Suppressor macrophage (primary cell): ENCODE results near the gene SH2D4B.
A peak's percentile ranks its signal among the peaks of the same experiment; 100 is the strongest.

Source experiments
- DNase-seq, 4 experiments: peaks; one replicate each; pipeline ENCODE4 v3.0.0-alpha.2; 2020 to 2022

The SH2D4B gene

GRCh38 chr10:80596391-80597257, 58.9 kb downstream of the SH2D4B start:
- peak; percentile 52 to 81 (median 70) for DNase-seq

- DNase-seq = peak; percentile 62 to 79 (median 73)
These were observed 60.5 kb downstream of the SH2D4B start for GRCh38 chr10:80598084-80598798.

GRCh38 chr10:80598951-80599350, 61.2 kb downstream of the SH2D4B start:
- no peak for DNase-seq

GRCh38 chr10:80599424-80599847, 61.7 kb downstream of the SH2D4B start:
- peak; percentile 71 to 89 (median 85) for DNase-seq

- DNase-seq = no peak
These were observed 62.6 kb downstream of the SH2D4B start for GRCh38 chr10:80600256-80600655.

GRCh38 chr10:80602881-80603280, 65.2 kb downstream of the SH2D4B start:
- DNase-seq = peak; percentile 29 to 64 (median 60)

GRCh38 chr10:80603516-80603915, 65.8 kb downstream of the SH2D4B start:
- DNase-seq = no peak

GRCh38 chr10:80608706-80609105, 71.0 kb downstream of the SH2D4B start:
- no peak for DNase-seq

- DNase-seq = no peak
These were observed 71.6 kb downstream of the SH2D4B start for GRCh38 chr10:80609331-80609730.

- DNase-seq = no peak
These were observed 73.9 kb downstream of the SH2D4B start for GRCh38 chr10:80611481-80612185.

- DNase-seq = no peak
These were observed 74.6 kb downstream of the SH2D4B start for GRCh38 chr10:80612261-80612660.

GRCh38 chr10:80613466-80614170, 75.9 kb downstream of the SH2D4B start:
- no peak for DNase-seq

GRCh38 chr10:80614576-80615416, 77.1 kb downstream of the SH2D4B start:
- no peak for DNase-seq

GRCh38 chr10:80617807-80618206, 80.1 kb downstream of the SH2D4B start:
- DNase-seq = no peak

- DNase-seq = no peak
These were observed 81.3 kb downstream of the SH2D4B start for GRCh38 chr10:80619036-80619435.

GRCh38 chr10:80622153-80622552, 84.5 kb downstream of the SH2D4B start:
- no peak for DNase-seq

- DNase-seq = no peak
These were observed 92.6 kb downstream of the SH2D4B start for GRCh38 chr10:80630324-80630723.

- no peak for DNase-seq
These were observed 95.0 kb downstream of the SH2D4B start for GRCh38 chr10:80632742-80633141.

- DNase-seq = no peak
These were observed 95.7 kb downstream of the SH2D4B start for GRCh38 chr10:80633383-80633860.

- no peak for DNase-seq
These were observed 96.2 kb downstream of the SH2D4B start for GRCh38 chr10:80633910-80634309.

GRCh38 chr10:80642661-80643060, 105.0 kb downstream of the SH2D4B start:
- DNase-seq = no peak
